Breast epithelium (tissue), 3 donors: Measurements from ENCODE around the gene DPH1.

Experiments used
- POLR2A ChIP-seq: fragments of 450-650 bp; IDR thresholded peaks from one replicate; pipeline ENCODE4 v1.6.1; 2016; ENCODE audit warnings: antibody characterized with exemption, mild to moderate bottlenecking, moderate library complexity
- POLR2AphosphoS5 ChIP-seq, 3 donors: sonication (generic); formaldehyde crosslinking; IDR thresholded peaks; one replicate each; pipeline ENCODE4 v1.6.1; 2017; ENCODE audit warnings: antibody characterized with exemption in 3 of 3
- TF ChIP-seq, protein P1 (sequence below), 3 donors: fragments of 450-650 bp; IDR thresholded peaks; one replicate each; pipeline ENCODE4 v1.5.1; 2016 to 2017; ENCODE audit warnings: antibody characterized with exemption in 3 of 3, mild to moderate bottlenecking in 3 of 3, moderate library complexity in 3 of 3

- TF ChIP-seq, protein P1, sequence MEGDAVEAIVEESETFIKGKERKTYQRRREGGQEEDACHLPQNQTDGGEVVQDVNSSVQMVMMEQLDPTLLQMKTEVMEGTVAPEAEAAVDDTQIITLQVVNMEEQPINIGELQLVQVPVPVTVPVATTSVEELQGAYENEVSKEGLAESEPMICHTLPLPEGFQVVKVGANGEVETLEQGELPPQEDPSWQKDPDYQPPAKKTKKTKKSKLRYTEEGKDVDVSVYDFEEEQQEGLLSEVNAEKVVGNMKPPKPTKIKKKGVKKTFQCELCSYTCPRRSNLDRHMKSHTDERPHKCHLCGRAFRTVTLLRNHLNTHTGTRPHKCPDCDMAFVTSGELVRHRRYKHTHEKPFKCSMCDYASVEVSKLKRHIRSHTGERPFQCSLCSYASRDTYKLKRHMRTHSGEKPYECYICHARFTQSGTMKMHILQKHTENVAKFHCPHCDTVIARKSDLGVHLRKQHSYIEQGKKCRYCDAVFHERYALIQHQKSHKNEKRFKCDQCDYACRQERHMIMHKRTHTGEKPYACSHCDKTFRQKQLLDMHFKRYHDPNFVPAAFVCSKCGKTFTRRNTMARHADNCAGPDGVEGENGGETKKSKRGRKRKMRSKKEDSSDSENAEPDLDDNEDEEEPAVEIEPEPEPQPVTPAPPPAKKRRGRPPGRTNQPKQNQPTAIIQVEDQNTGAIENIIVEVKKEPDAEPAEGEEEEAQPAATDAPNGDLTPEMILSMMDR (IDR thresholded peaks at IDR 0.05), result peak in 1 of 3 donors; percentile 31
- TF ChIP-seq POLR2A, result no peak
- no peak for TF ChIP-seq POLR2AphosphoS5 (IDR thresholded peaks at IDR 0.05)
Measured at GRCh38 chr17:2030779-2031163, 818 bp downstream of the DPH1 start.
